Raji (cell line): ENCODE results near the gene NEK11.

ENCODE experiments used
- POLR2A ChIP-seq: IDR thresholded peaks from 2 replicates; pipeline ENCODE4 v1.6.1; 2011; ENCODE audit warnings: low read depth, low read length, control low read depth; ENCODE audit not compliant: insufficient read depth

Gene NEK11

DNA sequence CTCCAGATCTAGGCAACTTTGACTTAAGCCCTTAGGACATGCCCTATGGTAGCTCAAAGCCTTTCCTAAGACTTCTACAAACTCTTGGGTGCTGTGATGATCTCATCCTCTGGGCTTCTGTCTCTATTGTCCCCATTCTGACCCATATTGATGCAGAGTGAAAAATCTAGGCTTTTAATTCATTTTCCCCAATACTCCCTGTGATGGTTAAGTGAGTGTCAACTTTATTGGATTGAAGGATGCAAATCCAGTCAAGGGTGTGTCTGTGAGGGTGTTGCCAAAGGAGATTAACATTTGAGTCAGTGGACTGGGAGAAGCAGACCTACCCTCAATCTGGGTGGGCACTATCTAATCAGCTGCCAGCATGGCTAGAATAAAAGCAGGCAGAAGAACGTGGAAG, 257.6 kb downstream of the NEK11 start:
- no peak for TF ChIP-seq POLR2A

DNA sequence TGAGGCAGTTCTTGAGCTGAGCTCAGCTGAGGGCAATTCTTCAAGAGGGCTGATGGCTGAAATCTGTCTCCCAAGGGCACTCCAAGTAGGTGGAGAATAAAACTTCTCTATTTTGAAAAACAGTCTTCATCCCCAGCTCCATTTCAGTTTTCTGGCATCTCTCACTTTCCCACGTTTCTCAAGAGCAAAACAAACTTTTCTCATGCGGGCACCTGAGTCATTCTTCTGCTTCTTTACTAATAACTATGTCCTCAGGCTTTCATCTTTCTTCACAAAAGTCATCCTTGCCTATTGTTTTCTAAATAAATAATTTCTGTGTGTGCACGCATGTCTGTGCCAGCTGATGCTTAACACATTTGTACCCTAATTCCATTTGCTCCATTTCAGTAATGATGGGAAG, 258.8 kb downstream of the NEK11 start:
- no peak for TF ChIP-seq POLR2A

DNA sequence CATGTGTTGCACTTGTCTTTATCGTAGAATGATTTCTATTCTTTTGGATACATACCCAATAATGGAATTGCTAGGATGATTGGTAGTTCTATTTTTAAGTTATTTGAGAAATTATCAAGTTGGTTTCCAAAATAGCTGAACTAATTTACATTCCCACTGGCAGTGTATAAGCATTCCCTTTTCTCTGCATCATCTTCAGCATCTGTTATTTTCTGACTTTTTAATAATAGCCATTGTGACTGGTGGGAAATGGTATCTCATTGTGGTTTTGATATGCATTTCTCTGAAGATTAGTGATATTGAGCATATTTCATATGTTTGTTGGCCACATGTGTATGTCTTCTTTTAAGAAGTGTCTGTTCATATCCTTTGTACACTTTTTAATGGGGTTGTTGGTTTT, 273.2 kb downstream of the NEK11 start:
- TF ChIP-seq POLR2A: no peak

DNA sequence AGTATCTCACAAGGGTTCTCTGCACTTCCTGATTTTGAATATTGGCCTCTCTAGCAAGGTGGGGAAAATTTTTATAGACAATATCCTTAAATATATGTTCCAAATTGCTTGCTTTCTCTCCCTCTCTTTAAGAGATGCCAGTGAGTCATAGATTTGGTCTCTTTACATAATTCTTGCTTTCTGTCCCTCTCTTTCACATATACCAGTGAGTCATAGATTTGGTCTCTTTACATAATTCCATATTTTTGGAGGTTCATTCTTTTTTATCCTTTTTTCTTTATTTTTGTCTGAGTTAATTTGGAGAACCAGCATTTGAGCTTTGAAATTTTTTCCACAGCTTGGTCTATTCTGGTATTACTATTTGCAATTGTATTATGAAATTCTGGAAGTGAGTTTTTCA, 277.2 kb downstream of the NEK11 start:
- no peak for TF ChIP-seq POLR2A

DNA sequence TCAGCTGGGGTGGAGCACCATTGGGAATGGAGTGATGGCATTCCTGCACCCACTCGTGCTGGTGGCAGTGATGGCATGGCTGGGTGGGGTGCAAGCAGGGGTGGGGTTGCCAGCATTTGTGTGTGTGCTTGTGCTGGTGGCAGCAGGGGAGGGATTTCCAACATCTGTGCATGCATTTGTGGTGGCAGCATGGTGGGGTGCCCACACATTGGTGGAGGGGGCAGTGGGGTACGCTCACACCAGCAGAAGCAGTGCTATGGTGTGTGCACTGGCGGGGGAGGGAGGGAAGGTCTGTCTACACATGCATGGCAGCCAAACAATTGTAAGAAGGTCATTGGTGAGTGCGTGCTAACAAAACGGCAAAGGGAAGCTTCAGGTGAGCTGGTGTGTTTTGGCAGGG, 278.2 kb downstream of the NEK11 start:
- no peak for TF ChIP-seq POLR2A

DNA sequence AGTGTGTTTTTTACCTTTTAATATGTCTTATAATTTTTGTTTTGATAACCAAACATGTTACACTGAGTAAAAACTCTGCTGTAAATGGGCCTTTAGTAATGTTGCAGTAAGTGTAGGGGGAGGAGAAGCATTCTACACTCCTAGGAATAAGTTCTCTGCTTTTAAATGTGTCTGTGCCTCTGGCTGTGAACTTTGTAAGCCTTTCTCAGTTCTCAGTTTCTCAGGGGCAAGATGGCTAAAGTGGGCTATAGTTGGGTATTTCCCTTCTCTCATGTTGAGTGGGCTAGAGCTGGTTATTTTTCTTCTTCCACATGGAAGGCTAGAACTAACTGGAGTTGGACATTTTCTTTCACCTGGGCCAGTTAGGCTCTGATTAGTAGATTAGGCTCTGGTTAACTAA, 279.6 kb downstream of the NEK11 start:
- TF ChIP-seq POLR2A: no peak

DNA sequence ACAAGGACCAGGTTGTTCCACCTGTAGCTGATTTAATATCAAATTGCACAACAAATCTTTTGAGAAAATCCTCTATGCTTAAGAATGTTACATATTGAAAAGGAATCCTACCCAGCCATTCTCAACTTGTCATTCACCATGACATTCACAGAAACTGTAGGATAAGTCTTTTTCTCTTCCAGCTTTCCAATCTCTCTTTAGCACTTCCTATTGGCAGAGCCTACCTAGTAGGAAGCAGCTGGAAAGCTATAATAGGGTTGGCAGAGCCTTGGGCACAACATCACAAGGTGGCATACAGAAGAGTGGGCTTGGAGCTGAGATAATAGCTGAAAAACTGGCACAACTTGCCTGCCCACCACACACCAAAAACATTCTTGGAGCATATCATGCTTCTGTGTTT, 287.6 kb downstream of the NEK11 start:
- no peak for TF ChIP-seq POLR2A

DNA sequence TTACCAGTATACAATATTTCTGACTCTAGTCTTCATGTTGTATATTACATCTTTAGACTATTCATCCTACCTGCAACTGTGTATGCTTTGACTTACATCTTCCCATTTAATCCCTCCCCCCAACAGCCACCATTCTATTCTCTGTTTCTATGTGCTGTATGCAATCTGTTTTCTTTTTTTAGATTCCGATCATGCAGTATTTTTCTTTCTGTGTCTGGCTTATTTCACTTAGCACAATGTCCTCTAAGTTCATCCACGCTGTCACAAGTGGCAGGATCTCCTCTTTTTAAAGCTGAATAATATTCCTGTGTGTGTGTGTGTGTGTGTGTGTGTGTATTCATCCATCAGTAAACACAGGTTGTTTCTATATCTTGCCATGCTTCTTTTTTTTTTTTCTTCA, 288.5 kb downstream of the NEK11 start:
- TF ChIP-seq POLR2A: no peak

DNA sequence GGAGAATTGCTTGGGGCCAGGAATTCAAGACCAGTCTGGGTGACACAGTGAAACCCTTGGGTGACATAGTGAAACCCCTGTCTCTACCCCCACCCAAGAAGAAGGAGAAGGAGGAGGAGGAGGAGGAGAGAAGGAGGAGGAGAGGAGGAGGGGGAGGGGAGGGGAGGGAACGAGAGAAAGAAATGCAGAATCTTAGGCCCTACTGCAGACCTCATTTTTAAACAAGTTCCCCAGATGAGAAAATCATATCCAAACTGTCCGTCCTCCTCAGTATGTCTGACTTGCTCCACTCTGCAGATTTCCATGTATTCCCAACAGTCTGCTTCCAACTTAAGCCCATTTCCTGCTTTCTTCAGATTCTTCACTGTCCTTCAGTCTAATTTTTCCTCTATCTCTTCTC, 291.0 kb downstream of the NEK11 start:
- no peak for TF ChIP-seq POLR2A

DNA sequence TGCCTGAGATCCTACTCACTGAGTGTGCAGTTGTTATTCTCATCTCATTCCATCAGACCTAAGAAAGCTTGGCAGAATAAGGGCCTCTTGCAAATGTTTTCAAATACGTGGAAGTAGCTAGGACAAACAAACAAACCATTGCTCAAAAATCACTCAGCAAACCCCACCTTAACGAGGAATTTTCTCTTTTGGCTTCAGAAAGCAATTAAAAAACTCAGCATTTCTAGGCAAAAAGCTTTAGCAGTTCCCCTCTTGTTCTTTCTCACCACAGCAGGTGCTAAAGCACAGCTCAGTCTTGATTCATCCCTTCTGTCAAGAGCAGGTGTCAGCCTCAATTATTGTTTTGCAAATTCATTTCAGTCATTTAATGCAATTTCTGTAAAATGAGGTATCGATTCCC, 296.3 kb downstream of the NEK11 start:
- no peak for TF ChIP-seq POLR2A

DNA sequence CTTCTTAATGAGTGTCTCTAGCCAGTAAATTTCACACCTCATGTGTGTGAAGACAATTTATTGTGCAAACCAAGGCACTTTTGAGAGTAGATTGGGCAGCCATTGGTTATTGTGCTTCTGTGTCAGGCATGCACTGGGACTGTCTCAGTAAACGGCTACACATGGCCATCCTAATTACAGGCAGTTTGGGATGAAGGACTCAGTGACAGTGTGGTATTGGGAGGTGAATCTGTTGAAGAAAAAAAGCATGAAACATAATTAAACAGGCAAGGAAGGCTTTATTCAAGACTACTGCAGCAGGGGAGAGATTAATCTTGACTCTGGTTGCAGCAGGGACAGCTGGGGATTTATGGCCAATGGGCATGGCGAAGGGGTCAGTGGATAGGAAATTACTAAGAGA, 297.1 kb downstream of the NEK11 start:
- TF ChIP-seq POLR2A: no peak

DNA sequence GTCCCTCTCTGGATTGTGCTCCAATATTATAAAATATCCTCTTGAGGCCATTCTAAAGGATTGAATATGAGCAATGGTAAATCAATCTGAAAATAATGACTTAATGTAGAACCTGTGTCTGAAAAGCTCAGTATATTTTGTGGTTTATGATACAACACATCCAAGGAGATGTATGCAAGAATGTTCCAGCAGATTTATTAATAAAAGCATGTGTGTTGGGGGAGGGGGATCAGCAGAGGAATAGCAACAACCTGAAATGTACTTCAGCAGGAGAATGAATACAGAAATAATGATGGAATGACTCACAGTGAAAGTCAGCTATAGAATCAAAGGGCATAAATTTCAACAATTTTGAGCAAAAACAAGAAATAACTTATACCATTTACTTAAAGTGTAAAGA, 298.2 kb downstream of the NEK11 start:
- TF ChIP-seq POLR2A: no peak

DNA sequence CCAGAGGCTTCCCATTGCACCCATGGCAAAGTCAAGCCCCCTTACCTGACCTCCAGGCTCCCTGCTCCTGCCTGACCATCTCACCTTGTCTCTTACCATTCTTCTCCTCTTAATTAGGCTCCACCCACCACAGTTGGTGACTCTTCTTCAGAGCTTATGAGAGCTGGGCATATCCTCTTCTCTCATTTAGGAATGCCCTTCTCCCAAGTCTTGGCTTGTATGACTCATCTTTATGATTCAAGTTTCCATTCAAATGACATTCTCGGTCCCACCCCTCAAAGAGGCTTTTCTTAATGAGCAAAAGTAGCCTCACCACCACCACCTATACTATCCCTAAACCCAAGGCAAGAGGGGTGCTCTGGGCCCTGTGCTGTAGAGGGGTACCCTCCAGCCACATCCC, 299.6 kb downstream of the NEK11 start:
- no peak for TF ChIP-seq POLR2A

DNA sequence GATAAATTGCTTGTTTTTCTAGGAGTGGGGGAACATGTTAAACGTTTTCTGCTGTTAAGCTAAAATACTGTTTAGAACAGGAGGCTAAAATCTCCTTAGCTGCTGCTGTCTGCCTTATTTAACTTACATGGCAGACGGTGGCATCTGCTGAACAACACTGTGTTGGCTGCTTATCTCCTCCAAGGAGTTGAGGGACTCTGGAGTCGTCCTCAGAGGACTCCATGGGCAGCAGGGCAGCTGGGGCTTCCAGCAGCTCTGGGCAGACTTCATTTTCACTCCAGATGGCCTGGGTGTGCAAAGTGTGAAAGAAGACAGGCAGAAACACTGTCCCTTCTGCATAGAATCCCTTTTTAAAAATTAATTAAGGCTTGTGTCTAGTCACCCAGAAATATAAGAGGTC, 302.0 kb downstream of the NEK11 start:
- TF ChIP-seq POLR2A: no peak

DNA sequence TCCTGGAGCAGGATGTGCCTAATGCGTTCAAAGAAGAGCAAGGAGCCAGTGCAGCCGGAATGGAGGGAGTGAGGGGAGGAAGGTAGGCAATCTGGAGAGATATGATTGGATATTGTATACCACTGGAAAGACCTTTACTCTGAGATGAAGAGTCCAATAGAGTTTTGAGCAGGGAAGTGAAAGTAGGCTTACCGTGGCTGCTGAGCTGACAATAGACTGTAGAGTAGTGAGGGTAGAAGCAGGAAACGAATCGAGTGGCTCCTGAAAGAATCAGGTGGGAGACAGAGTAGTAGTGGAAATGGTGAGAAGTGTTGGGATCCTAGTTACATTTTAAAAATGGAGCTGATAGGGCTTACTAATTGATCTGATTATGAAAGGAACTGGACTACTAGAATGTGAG, 303.1 kb downstream of the NEK11 start:
- no peak for TF ChIP-seq POLR2A

DNA sequence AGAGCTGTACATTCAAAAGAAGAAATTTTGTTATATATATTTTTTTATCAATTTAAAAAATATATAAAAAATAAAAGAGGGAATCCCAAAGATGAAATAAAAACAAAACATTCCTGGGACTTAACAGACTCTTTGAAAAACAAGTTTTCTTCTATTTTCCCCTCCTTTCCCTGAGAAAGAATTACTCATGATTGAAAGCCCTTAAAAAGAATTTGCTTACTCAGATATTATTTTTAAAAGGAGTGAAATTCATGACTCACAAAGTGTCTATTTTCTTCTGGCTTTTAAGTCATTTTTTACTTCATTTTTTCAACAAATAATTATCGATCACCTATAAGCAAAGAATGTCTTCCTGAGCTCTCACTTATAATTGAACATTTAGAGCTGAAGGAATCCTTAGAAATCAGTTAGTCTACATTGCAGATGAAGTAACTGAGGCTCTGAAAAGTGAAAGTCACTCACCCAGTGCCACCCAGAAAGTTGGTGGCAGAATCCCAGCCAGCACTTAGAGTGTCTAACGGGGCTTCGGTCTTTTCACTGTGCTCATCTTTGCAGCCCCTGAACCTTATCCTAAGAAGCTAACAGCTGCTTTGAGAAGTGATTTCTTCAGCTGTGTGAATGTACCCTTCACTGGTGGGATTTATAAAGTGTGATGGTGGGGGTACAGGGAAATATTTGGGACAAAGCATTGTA, 312.4 kb downstream of the NEK11 start:
- no peak for TF ChIP-seq POLR2A

DNA sequence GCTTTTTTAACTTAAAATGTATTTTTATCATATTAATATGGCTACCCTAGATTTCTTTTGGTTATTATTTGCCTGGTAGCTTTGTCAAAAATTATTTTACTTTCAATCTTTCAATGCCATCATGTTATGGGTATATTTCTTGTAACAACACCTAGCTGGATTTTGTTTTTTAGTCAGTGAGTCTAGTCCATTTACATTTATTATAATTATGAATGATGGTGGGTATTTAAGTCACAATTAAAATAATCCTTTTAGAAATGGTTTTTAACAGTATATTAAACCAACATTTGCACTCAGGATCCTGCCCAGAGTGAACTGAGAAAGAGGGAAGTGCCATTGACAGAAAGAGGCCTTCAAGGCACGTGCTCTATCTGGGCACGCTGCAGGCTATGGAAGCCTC, 315.1 kb downstream of the NEK11 start:
- no peak for TF ChIP-seq POLR2A
